NCI-H748 (cell line): Measurements from ENCODE around the gene MYO18A.

ENCODE experiments used
- DNase-seq: peaks from one replicate; lab custom pipeline; 2025; ENCODE audit not compliant: unreplicated experiment; lab: John Stamatoyannopoulos, UW

The MYO18A gene

DNA sequence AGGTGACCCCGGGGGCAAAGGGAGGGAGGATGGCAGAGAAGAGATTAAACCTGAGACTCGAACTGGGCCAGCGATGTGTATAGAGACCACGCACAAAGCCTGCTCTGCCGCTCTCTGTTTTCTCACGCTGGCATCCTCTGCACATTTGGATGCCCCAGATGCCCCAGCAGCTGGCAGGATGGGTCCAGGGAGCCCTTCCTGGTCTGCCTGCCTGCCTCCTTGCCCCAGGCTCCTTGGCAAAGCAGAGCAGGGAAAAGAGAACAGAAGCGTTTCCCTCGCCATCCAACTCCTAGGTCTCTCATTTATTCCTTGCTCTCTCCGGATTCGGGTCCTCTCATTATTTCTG lies 142.5 kb downstream of the MYO18A start:
- DNase-seq = no peak

DNA sequence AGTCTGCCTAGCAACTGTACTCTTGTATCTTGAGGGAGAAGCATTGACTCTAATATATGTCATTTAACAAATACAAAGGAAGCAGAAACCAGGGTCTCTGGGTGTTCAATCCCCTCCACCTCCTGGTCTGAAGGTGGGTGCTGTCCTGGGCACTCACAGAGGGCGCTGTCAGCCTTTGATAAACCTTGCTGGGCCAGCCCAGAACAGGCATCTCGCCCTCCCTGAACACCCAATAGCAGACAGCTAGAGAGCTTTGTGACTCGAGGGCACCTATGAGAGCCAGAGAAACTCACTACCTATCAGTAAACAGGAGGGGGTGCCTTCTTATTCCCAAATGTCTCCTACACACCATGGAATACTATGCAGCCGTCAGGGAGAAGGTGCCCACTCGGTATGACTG lies 143.6 kb downstream of the MYO18A start:
- DNase-seq = no peak

DNA sequence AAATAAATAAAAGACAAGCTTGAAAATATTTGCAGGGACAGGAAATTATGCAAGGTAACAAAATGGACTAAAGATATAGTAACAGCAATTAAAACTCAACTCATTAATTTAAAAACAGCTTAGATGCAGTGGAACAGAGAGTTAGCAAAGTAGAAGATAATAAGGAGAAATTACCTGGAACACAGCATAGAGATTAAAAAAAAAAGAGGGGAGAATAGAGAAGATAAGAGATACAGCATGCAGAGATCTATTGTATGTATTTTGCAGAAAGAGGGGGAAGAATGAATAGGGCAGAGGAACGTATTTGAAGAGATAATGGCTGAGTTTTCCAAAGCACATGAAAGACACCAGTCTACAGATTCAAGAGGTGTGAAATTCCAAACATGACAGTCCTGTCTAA lies 145.7 kb downstream of the MYO18A start:
- DNase-seq = no peak

DNA sequence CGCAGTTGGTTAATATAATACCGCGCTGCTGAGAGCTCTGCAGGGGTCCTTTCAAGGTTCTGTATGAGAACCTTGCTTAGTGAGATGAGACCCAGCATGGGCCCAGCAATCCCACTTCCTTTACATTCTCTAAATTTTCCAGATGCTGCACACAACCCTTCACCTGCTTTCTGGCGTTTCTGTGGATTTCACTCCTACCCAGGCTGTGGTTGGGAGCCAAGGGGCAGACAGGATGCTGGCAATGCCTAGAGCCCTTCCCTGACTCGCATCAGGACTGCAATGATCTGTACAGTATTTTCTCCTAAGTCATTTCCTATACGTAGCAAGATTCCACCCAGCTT lies 147.4 kb downstream of the MYO18A start:
- DNase-seq = peak; percentile 51

DNA sequence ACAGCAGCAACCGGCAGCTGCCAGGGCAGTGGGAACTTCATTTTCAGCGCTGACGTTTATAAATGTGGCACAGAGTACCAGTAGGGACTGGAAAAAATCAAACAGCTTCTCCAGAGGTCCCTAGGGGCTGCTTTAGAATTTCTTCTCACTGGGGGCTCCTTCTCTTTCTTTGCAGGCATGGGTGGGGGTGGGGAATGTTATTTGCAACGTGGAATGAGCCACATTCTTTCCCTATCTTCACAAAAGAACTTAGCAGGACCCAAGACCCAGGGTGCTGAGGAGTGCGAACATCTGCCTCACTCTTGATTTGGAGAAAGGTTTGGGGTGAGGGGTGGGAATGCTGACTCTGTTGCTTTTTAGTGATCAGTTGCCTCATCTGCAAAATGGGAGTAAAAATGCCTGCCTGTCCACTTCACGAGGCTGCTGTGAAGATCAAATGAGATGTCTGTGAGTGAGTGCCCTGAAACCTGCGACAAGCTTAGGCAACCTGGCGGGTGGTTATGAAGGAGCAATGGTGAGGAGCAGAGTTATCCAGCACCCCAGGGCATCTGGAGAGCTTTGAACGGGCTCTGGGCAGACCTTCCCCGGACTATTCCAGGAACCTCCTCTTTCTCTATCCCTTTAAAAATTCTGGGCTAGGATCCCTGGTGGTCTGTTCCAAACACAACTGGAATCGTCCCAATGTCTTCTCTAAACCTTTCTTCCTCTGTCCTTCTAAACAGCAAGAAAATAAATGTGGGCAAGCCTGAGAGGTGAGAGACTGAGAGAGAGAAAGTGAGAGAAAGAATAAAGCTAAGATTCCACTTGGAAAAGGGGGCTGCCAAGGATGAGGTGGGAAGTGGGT lies 148.0 kb downstream of the MYO18A start:
- no peak for DNase-seq

DNA sequence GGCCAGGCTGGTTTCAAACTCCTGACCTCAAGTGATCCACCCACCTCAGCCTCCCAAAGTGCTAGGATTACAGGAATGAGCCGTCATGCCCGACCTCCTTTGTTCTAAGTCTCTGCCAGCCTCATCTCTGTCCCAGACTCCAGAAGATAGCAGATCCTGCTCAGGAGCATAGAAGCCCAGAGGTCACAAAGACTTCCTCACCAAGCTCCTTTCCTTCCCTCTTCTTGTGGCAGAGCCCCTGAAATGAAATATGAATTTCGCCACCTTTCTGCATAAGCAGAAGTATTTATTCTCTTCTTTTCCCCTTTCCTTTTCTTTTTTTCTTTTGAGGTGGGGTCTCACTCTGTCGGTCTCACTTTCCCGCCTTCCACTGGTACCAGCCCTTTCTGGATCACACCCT lies 148.7 kb downstream of the MYO18A start:
- DNase-seq = no peak

DNA sequence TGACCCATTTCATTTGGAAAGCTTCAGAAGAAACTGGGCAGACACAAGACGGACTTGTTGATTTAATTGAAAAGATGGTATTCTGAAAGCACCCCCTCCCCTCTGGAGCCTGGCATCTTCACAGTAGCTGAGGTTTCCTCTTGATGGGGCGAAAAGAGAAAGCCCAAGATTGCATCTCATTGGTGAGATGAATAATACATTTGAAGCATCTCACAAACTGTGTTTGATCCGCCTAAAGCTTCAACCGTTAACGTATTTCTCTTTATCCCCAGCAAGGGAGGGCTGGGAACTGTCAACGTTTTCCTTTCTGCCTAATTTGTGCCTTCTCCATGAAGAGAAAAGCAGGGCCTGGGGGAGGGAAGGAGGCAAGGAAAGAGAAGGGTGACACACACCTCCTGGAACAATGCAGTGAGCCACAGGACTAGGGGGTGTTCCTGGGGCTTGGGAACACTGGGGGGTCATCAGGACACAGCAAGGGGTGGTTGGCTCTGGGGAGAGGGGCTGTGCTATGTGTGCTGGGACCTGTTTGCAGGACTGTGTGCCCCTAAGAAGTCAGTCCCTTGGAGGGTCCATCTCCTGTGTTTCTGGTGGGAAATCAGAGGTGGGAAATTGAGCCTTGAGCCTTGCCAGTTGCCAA lies 155.8 kb downstream of the MYO18A start:
- DNase-seq = no peak

DNA sequence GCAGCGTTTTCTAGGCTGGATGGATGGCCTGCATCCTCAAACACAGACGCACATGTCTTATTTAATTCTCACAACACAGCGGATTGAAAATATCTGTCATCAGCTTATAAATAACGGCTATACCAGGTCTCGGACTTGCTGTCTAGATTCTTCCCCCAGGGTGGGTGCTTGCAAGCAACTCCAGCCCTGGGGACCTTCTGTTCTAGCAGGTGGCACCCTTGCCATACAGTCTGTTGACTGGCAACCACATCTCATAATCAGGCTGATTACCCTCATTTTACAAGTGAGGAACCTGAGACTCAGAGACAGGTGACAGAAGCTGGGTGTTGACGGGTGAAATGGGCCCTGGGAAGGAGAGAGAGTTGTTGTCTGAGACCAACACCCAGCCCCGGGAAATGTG lies 158.1 kb downstream of the MYO18A start:
- no peak for DNase-seq

DNA sequence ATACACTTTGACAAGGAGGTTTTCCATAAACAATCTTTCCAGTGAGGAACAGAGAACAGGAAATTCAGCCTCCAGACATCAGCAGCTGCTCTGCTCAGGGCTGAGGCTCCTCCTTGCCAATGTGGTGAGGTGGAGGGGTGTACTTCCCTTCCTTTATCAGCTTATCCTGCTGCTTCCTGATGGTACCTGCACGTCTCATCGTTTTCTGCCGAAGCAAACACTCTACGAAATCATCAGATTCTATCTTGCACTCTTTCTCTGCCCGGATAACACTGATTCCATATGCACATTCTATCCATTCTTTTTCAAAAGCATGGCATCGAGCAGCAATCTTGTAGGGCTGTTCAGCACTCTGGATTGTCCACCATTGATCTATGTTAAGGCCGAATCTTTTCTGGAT lies 159.0 kb downstream of the MYO18A start:
- no peak for DNase-seq
